Activated T-helper 1 cell treated with anti-CD3 and anti-CD28 coated beads, Interleukin-2, amount 50 U/mL, for 16 hours (primary cell): ENCODE measurements around the gene VWA2.

Experiments used
- DNase-seq, 2 donors: peaks; one replicate each; pipeline ENCODE4 v3.0.0-alpha.2; 2020; ENCODE audit warnings: low read depth in 1 of 2, low spot score in 1 of 2

VWA2 gene

DNA sequence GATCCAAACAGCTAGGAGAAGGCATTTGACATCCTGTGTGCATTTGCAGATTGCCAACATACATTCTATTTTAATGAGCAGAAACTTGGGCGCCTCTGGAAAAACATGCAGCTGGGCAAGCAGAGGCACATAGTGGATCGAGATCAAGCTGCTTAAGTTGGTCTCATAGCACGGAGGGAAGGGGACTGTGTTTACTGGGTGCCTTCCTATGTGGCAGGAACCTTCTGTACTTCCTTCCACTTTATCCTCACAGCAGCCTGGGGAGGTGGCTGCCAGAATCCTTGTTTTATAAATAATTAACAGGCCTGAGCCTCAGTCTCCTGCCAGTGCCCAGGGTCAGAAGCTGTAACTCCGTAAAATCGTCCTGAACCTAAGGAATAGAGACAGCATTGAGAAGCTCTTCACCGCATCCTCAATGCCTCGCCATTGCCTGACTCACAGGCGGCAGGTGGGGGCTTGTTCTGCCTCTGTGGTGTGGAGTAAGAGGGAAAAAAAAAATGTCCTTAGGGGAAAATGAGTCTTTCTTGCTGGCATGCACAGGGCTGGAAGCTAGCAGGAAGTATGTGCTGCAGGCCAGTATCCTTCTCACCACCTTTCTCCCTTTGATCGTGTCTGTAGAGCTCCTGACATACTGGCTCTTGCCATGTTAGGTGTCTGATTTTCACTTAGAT lies 6.2 kb downstream of the VWA2 start:
- no peak for DNase-seq

DNA sequence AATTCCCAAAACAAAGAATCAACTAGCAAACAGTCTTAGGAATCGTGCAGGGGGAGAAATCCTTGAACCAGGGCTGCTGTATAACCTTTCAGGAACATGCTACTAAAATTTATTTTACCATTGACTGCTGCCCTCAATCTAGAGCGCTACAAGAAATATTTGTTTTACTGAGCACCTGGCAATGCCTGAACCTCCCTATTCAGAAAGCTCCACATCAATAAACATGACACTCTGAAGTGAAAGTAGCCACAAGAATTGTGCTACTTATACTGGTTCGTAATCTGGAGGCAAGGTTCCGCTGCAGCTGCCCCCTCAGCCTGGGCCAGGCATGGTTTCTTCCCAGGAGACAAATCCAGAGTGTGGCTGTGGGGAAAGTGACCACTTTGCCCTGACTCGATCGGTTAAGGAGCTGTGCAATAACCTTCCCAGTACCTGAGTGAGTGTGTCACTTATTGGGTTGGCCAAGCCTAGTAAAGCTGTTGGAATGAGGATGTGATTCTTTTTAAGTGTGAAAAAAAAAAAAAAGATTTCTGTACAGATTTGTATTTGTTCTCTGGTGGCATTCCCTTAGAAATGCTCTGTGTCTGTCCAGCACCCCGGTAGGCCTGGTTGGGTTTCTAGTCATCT lies 7.7 kb downstream of the VWA2 start:
- no peak for DNase-seq

DNA sequence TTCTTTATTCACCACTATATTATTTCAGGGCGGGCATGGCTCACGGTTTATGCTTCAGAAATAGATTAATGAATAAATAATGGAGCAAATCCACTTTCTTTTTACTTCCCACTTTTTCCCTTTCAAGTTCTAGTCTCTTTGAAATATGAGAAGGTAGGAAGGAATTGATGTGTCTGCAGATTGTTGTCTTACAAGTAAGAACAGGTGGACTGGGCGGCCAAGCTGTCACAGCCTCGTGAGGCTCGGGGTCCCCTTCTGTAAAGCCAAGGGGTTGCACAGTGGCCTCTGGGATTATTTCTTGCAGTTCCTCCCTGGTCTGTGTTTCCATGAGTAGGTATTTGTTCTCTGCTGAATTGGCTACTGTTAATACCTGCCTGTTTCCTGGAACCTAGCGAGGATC lies 11.2 kb downstream of the VWA2 start:
- DNase-seq: no peak

DNA sequence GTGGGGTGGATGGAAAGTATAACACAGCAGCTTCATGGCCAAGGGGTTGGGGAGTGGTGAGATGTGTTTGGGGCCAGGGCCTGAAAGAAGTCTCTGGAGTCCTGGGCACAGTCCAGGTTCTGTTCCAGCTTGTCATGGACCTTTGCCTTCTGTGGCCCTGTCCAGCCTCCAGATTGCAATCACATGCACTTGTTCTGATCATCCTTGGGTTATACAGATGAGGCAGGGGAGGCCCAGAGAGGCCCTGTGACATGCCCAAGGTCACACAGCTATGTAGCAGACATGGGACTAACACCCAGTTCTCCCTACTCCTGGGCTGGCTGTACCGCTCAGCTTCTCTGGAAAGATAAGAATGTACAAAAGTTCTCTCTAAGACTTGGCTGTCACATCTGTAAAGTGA lies 11.7 kb downstream of the VWA2 start:
- no peak for DNase-seq

DNA sequence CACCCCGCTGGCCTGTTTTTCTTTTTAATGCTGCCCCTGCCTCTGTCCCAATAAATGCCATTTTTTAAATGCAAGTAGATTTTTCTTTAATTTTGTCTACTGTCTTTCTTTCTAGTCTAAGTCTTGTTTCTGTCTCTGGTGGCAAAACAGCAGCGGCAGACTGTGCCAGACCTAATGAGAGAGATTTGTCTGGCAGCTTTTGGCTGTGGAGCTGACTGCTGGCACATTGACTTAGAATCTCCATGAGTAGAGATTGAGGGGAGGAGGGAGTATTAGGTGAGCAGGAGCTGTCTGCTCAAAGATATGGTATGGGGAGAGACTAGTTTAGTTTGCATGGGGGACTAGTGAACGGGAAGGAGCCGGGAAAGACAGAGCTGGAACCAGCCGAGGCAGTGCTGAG lies 13.0 kb downstream of the VWA2 start:
- DNase-seq: no peak

DNA sequence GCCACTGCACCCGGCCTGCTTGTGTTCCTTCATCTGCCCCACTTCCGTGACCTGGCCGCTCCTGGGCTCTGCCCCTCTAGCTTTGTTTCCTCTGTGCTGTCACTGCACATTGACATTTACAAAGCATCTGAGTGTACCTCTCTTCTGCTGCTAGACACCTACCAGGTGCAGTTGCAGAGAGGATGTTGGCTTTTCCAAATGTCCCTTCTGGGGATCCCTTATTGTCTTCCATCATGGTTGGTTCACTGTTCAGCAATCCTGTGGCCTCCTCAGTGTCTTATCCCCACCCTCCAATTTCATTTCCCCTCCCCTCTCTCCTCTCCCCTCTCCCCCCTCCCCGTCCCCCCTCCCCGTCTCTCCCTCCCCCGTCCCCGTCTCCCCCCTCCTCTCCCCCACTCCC lies 13.8 kb downstream of the VWA2 start:
- DNase-seq: no peak

DNA sequence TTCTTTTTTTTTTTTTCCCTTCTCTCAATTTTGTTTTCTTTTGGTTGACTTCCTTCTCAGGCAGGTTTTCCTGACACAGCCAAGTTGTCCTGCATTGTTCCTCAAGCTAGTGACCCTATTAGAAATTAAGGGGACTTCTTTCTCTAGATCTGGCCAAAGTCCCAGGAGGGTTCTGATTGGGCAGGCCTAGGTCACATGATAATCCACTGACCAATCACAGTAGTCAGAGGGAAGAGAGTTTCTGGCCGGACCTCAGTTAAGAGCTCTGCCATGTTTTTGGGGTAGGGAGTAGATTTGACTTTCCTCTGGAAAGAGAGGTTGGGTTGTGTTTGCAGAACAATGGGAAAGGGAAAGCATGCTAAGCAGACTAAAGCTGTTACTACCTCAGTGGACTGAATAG lies 16.2 kb downstream of the VWA2 start:
- DNase-seq: no peak

DNA sequence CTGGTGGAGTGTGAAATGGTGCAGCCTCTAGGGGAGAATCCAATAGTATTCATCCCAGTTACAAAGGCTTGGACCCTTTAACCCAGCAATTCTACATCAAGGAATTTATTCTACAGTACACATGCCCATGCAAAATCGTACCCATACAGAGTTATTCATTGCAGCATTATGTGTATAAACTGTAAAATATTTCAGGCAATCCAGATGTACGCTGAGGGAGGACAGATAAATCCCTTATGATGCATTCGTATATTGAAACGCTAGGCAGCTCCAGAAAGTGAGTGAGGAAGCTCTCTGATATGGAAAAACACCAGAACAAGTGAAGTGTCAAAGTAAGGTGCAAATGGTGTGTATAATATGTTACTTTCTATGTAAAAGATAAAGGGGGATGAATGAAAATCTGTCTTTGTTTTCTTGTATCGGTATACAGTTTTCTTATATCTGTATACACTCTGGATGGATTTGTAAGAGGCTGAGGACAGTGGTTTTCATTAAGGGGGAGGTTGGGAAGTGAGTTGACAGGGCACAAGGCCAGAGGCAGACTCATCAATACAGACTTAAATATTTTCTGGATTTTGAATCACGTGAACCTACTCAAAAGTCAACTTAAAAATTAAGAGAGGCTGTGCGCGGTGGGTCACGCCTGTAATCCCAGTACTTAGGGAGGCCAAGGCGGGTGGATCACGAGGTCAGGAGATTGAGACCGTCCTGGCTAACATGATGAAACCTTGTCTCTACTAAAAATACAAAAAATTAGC lies 17.1 kb downstream of the VWA2 start:
- DNase-seq: no peak

DNA sequence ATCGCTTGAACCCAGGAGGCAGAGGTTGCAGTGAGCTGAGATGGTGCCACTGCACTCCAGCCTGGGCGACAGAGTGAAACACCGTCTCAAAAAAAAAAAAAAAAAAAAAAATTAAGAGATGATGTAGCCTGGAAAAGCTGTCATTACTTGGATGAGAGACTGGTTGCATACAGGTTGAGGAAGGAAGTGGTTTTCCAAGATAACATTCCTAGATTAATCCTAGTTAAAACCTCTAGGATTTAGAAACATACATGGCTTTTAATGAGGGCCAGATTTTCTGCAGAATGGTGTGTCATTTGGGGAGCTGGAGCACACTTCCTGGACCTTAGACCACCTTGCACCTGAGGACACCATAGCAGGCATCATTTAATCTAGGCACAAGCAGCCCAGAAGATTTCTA lies 17.8 kb downstream of the VWA2 start:
- no peak for DNase-seq

DNA sequence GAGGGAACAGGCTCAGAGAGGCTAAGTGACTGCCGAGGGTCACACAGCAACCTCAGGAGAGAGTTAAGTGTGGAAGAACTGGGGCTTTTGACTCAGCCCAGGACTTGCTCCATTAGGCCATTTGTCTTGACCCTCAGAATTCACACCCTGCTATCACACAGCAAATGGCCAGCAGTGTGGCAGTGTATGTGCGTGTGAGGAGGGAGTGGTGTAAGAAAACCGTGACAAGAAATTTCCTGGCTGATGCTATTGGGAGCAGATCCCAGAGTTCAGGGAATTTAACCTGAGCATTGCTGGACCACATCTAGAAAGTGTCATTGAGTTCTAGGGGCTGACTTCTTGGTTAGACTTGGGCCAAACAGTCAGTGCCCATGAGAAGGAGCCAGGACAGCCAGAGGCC lies 18.4 kb downstream of the VWA2 start:
- no peak for DNase-seq

DNA sequence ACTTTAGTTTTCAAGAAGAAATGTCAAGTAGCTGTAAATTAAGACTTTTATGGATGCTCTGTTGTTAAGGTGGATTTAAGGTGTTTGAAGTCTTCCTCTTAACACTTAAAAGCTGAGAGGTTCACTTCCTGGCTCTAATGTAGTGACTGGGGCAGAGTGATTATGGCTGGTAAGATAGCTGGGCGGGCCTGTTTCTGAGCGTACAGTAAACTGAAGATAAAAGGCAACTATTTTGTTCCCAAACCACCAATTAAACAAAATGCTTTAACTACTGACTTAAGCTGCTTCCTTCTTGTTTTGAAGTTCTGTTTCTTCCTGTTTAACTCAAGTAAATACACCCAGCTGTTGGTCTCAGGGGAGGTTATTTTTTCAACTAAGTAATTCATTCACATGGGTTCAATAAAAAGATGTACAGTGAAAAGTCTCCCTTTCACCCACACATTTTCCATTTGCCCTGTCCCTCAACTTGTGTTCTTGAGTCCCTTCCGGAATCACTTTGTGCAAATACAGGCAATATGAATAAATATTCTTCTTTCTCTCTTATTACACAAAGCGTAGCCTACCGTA lies 19.3 kb downstream of the VWA2 start:
- DNase-seq: no peak

DNA sequence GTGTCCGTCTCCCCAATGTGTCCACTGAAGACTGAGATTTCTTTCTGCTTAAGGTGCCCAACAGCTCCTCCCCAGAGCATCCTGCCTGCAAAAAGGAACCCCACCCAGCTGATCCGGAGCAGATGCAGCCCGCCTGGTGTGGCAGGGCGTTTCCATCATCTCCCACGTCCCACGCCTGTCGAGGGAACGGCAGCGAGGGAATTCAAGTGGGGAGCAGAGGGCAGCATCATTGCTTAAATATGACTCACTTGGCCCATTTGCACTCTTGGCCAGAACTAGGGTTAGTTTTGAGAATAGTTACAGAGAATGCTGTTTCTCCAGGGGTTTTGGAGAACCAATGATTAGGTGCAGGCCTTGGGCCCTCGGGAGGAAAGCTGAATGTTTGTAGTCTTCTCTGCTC lies 20.8 kb downstream of the VWA2 start:
- DNase-seq: no peak

DNA sequence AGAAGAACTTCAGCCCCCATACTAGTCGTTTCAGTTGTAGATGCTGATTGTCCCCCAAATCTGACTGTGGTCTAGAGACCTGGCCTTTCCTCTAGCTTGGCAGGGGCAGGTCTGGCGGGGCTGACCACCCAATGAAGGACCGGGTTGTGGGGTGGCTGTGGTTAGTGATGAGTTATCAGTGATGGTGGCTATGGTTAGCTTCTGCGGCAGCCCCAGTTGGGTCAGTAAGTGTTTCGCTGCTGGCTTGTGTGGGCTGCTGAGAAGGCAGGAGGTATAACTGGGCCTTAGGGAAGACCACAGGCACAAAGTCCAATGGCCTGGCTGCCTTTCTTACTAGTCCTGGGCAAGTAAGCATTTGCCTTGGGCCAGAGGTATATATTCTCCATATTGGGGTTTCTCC lies 21.3 kb downstream of the VWA2 start:
- no peak for DNase-seq

DNA sequence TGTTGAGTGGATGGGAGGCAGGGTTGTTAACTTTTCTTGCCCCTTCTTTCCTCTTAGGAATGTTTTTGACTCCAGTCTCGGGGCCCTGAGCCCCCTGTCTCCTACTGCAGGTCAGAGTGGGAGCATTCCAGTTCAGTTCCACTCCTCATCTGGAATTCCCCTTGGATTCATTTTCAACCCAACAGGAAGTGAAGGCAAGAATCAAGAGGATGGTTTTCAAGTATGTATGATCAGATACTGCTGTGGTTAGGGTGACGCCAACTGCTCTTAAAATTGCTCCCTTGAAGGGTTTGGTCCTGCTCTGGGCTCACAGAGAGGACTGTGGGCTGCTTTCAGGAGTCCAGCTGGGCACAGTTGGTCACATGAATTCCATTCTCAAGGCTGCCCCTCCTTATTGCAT lies 22.0 kb downstream of the VWA2 start:
- no peak for DNase-seq

DNA sequence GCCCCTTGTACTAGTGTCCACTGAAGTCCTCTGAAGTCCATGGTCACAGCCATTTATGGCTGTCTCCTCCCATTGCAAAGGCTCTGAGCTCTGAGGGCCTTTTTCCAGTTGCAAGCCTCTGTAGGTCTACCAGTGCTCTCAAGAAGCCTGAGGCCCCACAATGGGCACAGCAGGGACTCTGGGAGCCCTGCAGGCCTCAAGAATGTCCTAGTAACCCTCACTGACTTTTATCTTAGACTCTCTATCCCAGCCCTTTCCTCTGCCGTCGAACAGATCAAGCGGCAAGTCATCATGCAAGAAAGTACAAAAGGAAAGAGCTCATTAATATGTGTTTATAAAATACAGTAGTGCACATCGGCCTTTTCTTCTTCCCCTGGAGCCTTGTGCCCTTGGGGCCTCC lies 23.4 kb downstream of the VWA2 start:
- DNase-seq: no peak

DNA sequence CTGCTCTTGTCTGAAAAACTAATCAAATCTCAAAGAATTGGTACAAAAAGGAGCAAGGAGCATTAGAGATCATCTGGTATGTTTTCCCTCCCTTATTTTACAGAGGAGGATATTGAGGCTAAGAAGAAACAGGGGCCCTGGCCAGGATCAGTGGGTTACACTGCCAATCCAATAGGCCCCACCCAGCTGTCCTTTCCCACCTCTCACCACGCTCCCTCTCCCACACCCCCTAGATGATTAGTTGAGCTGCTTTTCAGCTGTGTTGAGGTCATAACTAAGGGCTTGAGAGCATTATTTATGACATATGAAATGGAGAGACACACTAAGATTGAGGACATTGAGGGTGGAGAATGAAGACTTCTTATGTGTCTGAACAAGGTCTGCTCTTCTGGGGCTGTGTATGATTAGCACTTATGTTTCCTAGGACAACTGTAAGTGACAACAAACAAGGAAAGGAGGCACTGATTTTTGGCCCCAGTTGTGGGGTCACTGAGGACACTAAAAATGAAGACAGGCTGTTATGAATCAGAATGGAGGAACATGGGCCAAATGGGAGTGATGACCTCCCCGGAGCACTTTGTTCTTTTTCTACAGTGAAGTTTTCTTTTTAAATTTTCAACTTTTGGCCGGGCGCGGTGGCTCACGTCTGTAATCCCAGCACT lies 26.5 kb downstream of the VWA2 start:
- DNase-seq: no peak

DNA sequence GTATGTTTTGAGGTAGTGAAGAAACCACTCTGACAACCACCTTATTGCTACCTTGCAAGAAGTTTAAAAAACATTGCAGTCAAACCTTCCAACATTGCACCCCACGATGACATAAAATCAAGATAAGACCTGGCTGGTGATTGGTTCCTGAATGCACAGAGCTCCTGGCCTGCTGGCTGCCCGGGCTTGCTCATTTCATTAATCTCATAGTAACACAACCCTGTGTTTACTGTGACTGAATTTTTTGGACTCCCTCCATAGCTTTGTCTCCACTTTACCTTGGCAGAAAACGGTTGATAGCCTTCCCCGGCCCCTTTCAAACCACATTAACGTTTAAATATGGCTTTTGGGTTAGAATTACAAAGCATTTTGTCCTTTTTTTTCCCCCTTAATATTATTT lies 27.5 kb downstream of the VWA2 start:
- DNase-seq: no peak

DNA sequence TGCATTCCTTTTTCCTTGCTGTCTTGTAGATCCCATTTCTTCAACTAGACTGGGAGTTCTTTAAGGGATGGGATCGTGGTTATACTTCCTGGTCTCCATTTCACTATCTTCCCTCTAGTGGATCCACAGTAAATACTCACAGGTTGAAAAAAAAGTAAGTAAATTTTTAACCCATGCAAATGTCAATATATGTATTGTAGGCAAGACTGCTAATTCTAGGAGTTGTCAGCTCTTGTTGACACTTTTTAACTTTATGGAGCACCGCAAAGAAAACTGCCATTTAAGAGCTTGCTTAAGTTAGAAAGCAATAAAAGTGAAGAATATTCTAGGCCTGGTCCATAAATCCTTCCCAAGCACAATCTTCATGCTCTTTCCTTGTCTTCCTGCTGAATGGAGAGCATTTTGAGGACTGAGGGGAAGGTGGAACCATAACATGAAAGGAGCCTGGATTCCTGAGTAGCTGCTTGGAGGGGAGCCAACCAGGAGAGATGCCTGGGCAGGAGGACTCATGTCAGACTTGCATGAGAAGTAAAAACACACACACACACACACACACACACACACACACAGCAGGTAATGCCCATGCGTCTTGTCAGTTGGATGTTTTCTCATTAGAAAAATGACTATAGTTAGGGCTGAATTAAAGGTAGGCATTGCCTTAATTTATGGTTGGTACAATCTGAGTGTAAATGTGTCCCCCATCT lies 32.2 kb downstream of the VWA2 start:
- no peak for DNase-seq

DNA sequence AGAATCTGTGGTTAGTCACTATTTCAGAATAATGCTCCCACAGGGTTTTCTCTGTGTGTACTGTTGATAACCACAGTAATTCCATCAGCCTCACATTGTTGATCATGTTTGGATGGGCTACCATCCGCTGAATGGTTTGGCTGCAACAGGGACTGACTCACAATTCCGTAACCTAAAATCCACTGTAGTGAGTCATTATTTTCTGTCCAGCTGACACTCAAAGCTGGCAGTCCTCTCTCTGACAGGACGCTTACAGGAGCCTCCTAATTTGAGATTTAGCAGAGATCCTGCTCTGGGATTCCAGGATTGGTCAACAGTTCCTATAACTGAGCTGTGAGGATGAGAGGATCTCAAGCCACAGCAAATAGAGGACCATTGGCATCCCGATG lies 32.7 kb downstream of the VWA2 start:
- DNase-seq: no peak

DNA sequence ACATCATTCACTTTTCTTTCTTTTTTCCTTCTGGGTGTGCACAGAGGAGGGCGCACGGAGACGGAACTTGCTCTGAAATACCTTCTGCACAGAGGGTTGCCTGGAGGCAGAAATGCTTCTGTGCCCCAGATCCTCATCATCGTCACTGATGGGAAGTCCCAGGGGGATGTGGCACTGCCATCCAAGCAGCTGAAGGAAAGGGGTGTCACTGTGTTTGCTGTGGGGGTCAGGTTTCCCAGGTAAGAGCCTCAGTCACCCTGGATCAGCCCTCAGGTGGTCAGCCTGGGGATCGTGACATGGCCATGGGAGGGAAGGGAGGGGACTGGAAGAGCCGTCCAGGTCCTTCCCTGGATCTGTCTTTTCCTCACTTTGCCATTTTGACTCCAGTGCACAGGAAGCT lies 33.6 kb downstream of the VWA2 start:
- no peak for DNase-seq

DNA sequence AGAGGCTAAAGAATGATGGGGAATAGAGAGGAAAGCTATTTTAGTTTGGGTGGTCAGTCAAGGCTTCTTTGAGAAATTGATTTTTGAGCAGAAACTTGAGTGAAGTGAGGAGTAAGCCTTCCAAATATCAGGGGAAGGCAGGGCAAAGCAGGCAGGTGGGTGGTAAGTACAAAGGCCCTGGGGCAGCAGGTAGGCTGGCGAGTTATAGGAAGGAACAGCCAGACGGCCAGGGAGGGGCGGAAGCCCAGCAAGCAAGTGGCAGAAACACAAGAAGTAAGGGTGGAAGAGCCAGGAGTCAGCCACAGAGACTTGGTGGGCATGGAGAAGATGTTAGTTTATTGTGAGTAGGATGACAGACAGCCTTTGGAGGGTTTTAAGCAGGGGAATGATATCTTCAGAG lies 34.9 kb downstream of the VWA2 start:
- no peak for DNase-seq
